CD4-positive, alpha-beta T cell treated with Interleukin-15 for 4 hours (primary cell): ENCODE data around the gene HEATR3.
A peak's percentile ranks its signal among the peaks of the same experiment; 100 is the strongest.

Experiments
- DNase-seq: peaks from one replicate; pipeline ENCODE4 v3.0.0-alpha.2; 2020; ENCODE audit warnings: low spot score

The HEATR3 gene

GRCh38 chr16:50065624-50066481 lies at the start of gene HEATR3:
TSS of gene HEATR3 (plus strand) at chr16:50065970. CDS start at chr16:50066132, 162 bp downstream.
- peak; percentile 97 for DNase-seq

GRCh38 chr16:50017553-50017952 lies 48.2 kb upstream of the HEATR3 start:
- DNase-seq: no peak

- DNase-seq: no peak
Measured at GRCh38 chr16:50021544-50021943, 44.2 kb upstream of the HEATR3 start.

GRCh38 chr16:50023641-50024040 lies 42.1 kb upstream of the HEATR3 start:
- no peak for DNase-seq

- no peak for DNase-seq
Measured at GRCh38 chr16:50024207-50024606, 41.6 kb upstream of the HEATR3 start.

GRCh38 chr16:50024684-50025536 lies 40.9 kb upstream of the HEATR3 start, which contains the start of gene CNEP1R1:
TSS of gene CNEP1R1 (plus strand) at chr16:50025225. CDS start at chr16:50025316, 91 bp downstream.
- peak; percentile 97 for DNase-seq

GRCh38 chr16:50025537-50025931 lies 40.2 kb upstream of the HEATR3 start:
- peak; percentile 15 for DNase-seq

GRCh38 chr16:50027829-50028228 lies 37.9 kb upstream of the HEATR3 start:
- DNase-seq: no peak

GRCh38 chr16:50035468-50035992 lies 30.2 kb upstream of the HEATR3 start:
- no peak for DNase-seq

- DNase-seq: no peak
Measured at GRCh38 chr16:50036426-50036825, 29.3 kb upstream of the HEATR3 start.

- DNase-seq: no peak
Measured at GRCh38 chr16:50037662-50038220, 28.0 kb upstream of the HEATR3 start.

- DNase-seq: no peak
Measured at GRCh38 chr16:50038286-50038685, 27.5 kb upstream of the HEATR3 start.

GRCh38 chr16:50038756-50039529 lies 26.8 kb upstream of the HEATR3 start:
- DNase-seq: peak; percentile 7

- DNase-seq: no peak
Measured at GRCh38 chr16:50040018-50040417, 25.8 kb upstream of the HEATR3 start.

GRCh38 chr16:50040710-50041109 lies 25.1 kb upstream of the HEATR3 start:
- no peak for DNase-seq

GRCh38 chr16:50043358-50043757 lies 22.4 kb upstream of the HEATR3 start:
- DNase-seq: no peak

GRCh38 chr16:50045412-50045811 lies 20.4 kb upstream of the HEATR3 start:
- DNase-seq: no peak

- no peak for DNase-seq
Measured at GRCh38 chr16:50046853-50047252, 18.9 kb upstream of the HEATR3 start.

GRCh38 chr16:50047864-50048263 lies 17.9 kb upstream of the HEATR3 start:
- DNase-seq: no peak

- no peak for DNase-seq
Measured at GRCh38 chr16:50050802-50051201, 15.0 kb upstream of the HEATR3 start.

- no peak for DNase-seq
Measured at GRCh38 chr16:50056226-50056625, 9.5 kb upstream of the HEATR3 start.
